Measurements from ENCODE around the gene CACNG4.

- TF ChIP-seq CTCF (IDR thresholded peaks at IDR 0.05; ENCODE audit: insufficient read depth, low read depth, low read length) (no peak), EZH2 (IDR thresholded peaks at IDR 0.05; ENCODE audit: insufficient read depth, low read length) (no peak)
These were observed 4.4 kb downstream of the CACNG4 start for GRCh38 chr17:66968916-66969315.
